MM.1S (cell line): Measurements from ENCODE around the gene UBE2E3.

Experiments used
- DNase-seq: peaks from one replicate; pipeline ENCODE4 v3.0.0-alpha.2; 2015
- H2AFZ ChIP-seq: fragments of 300-600 bp; sonication (generic); 2 replicates; pipeline ENCODE4 v1.6.0; 2016; ENCODE audit warnings: antibody characterized with exemption, low read length
- H3F3A ChIP-seq: fragments of 300-600 bp; sonication (generic); 2 replicates; pipeline ENCODE4 v1.6.1; 2016; ENCODE audit warnings: mild to moderate bottlenecking, antibody characterized with exemption, low read length, moderate library complexity, mixed read lengths; ENCODE audit not compliant: insufficient read depth
- H3K27ac ChIP-seq: fragments of 300-600 bp; sonication (generic); 2 replicates; pipeline ENCODE4 v1.5.1; 2016; ENCODE audit warnings: mild to moderate bottlenecking, low read length
- H3K27me3 ChIP-seq: fragments of 300-600 bp; sonication (generic); replicated peaks from 2 replicates; pipeline ENCODE4 v1.6.0; 2016; ENCODE audit warnings: low read length; ENCODE audit not compliant: insufficient read depth
- H3K36me3 ChIP-seq: fragments of 300-600 bp; sonication (generic); replicated peaks from 2 replicates; pipeline ENCODE4 v1.6.1; 2016; ENCODE audit warnings: mild to moderate bottlenecking, low read length, mixed read lengths; ENCODE audit not compliant: insufficient read depth
- H3K4me1 ChIP-seq: fragments of 300-600 bp; sonication (generic); 2 replicates; pipeline ENCODE4 v1.6.1; 2016; ENCODE audit warnings: low read length, mixed read lengths
- H3K4me2 ChIP-seq: fragments of 300-600 bp; sonication (generic); 2 replicates; pipeline ENCODE4 v1.6.0; 2016; ENCODE audit warnings: low read depth, low read length
- H3K4me3 ChIP-seq: fragments of 300-600 bp; sonication (generic); 2 replicates; pipeline ENCODE4 v1.5.1; 2016; ENCODE audit warnings: low read length, mixed read lengths
- H3K79me2 ChIP-seq: fragments of 300-600 bp; sonication (generic); 2 replicates; pipeline ENCODE4 v1.6.1; 2016; ENCODE audit warnings: mixed run types, low read length, mixed read lengths
- H3K9ac ChIP-seq: fragments of 300-600 bp; sonication (generic); 2 replicates; pipeline ENCODE4 v1.6.1; 2016; ENCODE audit warnings: low read length, mixed read lengths
- H3K9me2 ChIP-seq: fragments of 300-600 bp; sonication (generic); replicated peaks from 2 replicates; pipeline ENCODE4 v1.6.1; 2016; ENCODE audit warnings: mild to moderate bottlenecking, low read length, mixed read lengths; ENCODE audit not compliant: insufficient read depth
- H3K9me3 ChIP-seq: fragments of 300-600 bp; sonication (generic); replicated peaks from 2 replicates; pipeline ENCODE4 v1.6.1; 2016; ENCODE audit warnings: mild to moderate bottlenecking, low read length, mixed read lengths; ENCODE audit not compliant: insufficient read depth
- H4K20me1 ChIP-seq: fragments of 300-600 bp; sonication (generic); 2 replicates; pipeline ENCODE4 v1.6.1; 2016; ENCODE audit warnings: mild to moderate bottlenecking, low read length, moderate library complexity, mixed read lengths; ENCODE audit not compliant: insufficient read depth
- CTCF ChIP-seq: fragments of 300-600 bp; sonication (generic); IDR thresholded peaks from 2 replicates; pipeline ENCODE4 v1.5.1; 2016; ENCODE audit warnings: antibody characterized with exemption, low read length, mixed read lengths
- EZH2 ChIP-seq: fragments of 300-600 bp; sonication (generic); optimal IDR thresholded peaks from 2 replicates; pipeline ENCODE3; 2017; ENCODE audit warnings: low read depth, mild to moderate bottlenecking, antibody characterized with exemption, low read length, mixed read lengths
- EZH2phosphoT487 ChIP-seq: fragments of 300-600 bp; sonication (generic); IDR thresholded peaks from 2 replicates; pipeline ENCODE4 v1.6.1; 2018; ENCODE audit warnings: antibody characterized with exemption, low read length

The UBE2E3 gene

GRCh38 chr2:181022652-181023051, 42.2 kb downstream of the UBE2E3 start:
- no peak for DNase-seq
- H3K4me3 ChIP-seq, result no peak overlapping the region
- TF ChIP-seq EZH2phosphoT487 (no peak), CTCF (no peak), EZH2 (no peak)
- no peaks in the 10 kb centered on the region for H3K27me3 ChIP-seq
- no peak overlapping the region for H3K27ac ChIP-seq
- H3K4me1 ChIP-seq, result no peaks in the 10 kb centered on the region
- H3K9me3 ChIP-seq, result no peaks in the 10 kb centered on the region
- no peak overlapping the region for H2AFZ ChIP-seq
- H3K36me3 ChIP-seq, result no peaks in the 10 kb centered on the region
- peaks cover 95% of the 10 kb centered on the region for H3K79me2 ChIP-seq
- H3K9ac ChIP-seq, result no peak overlapping the region
- H3K9me2 ChIP-seq, result no peaks in the 10 kb centered on the region
- peaks cover 7% of the 10 kb centered on the region; the same call in 1 of the 2 replicates for H4K20me1 ChIP-seq
- H3F3A ChIP-seq, result no peaks in the 10 kb centered on the region
- H3K4me2 ChIP-seq, result no peak overlapping the region

- Histone ChIP-seq H3K9ac (no peak overlapping the region), H2AFZ (no peak overlapping the region), H4K20me1 (peaks cover 7% of the 10 kb centered on the region; the same call in 1 of the 2 replicates), H3K27ac (no peak overlapping the region), H3K27me3 (no peaks in the 10 kb centered on the region), H3K4me1 (no peaks in the 10 kb centered on the region), H3K9me3 (no peaks in the 10 kb centered on the region), H3K4me2 (no peak overlapping the region), H3K9me2 (no peaks in the 10 kb centered on the region), H3K36me3 (no peaks in the 10 kb centered on the region), H3K79me2 (peaks cover 95% of the 10 kb centered on the region), H3K4me3 (no peak overlapping the region), H3F3A (no peaks in the 10 kb centered on the region)
- no peak for TF ChIP-seq EZH2phosphoT487
- TF ChIP-seq EZH2, result no peak
- no peak for DNase-seq
Measured at GRCh38 chr2:181025004-181025403, 44.6 kb downstream of the UBE2E3 start.

GRCh38 chr2:181036445-181036844, 56.0 kb downstream of the UBE2E3 start:
- Histone ChIP-seq H3K79me2 (peaks cover 75% of the 10 kb centered on the region), H3K4me3 (no peak overlapping the region), H3K27me3 (no peaks in the 10 kb centered on the region), H3K9me3 (no peaks in the 10 kb centered on the region), H4K20me1 (peaks cover 2% of the 10 kb centered on the region; the same call in 1 of the 2 replicates), H3K9ac (no peak overlapping the region), H3K27ac (no peak overlapping the region), H3K4me1 (peaks cover 6% of the 10 kb centered on the region; the same call in 1 of the 2 replicates), H3K36me3 (no peaks in the 10 kb centered on the region), H3F3A (no peaks in the 10 kb centered on the region), H3K9me2 (no peaks in the 10 kb centered on the region), H3K4me2 (no peak overlapping the region), H2AFZ (no peak overlapping the region)
- TF ChIP-seq CTCF (no peak), EZH2phosphoT487 (no peak), EZH2 (no peak)
- DNase-seq, result no peak

- Histone ChIP-seq H3K4me2 (no peak overlapping the region), H3F3A (no peaks in the 10 kb centered on the region), H3K27me3 (no peaks in the 10 kb centered on the region), H3K27ac (no peak overlapping the region), H3K79me2 (peaks cover 75% of the 10 kb centered on the region), H4K20me1 (peaks cover 2% of the 10 kb centered on the region; the same call in 1 of the 2 replicates), H3K9me3 (no peaks in the 10 kb centered on the region), H3K9ac (no peak overlapping the region), H3K9me2 (no peaks in the 10 kb centered on the region), H3K36me3 (no peaks in the 10 kb centered on the region), H2AFZ (no peak overlapping the region), H3K4me3 (no peak overlapping the region), H3K4me1 (peaks cover 6% of the 10 kb centered on the region; the same call in 1 of the 2 replicates)
- no peak for TF ChIP-seq CTCF
- no peak for TF ChIP-seq EZH2
- TF ChIP-seq EZH2phosphoT487, result no peak
- no peak for DNase-seq
Measured at GRCh38 chr2:181036848-181037603, 56.6 kb downstream of the UBE2E3 start.
